GM21360 (cell line): ENCODE results near the gene SLC7A8.
"Not testable (repeated sequence)": the region's sequence is repeated elsewhere in the genome, so short reads cannot be mapped to it uniquely, and the experiment has no call there.

Source experiments
- ATAC-seq: cut with Tn5 transposase; IDR thresholded peaks from one replicate; pipeline ENCODE4 v1.9.1; 2021; ENCODE audit warnings: mild to moderate bottlenecking, moderate library complexity; ENCODE audit not compliant: unreplicated experiment

The SLC7A8 gene

DNA sequence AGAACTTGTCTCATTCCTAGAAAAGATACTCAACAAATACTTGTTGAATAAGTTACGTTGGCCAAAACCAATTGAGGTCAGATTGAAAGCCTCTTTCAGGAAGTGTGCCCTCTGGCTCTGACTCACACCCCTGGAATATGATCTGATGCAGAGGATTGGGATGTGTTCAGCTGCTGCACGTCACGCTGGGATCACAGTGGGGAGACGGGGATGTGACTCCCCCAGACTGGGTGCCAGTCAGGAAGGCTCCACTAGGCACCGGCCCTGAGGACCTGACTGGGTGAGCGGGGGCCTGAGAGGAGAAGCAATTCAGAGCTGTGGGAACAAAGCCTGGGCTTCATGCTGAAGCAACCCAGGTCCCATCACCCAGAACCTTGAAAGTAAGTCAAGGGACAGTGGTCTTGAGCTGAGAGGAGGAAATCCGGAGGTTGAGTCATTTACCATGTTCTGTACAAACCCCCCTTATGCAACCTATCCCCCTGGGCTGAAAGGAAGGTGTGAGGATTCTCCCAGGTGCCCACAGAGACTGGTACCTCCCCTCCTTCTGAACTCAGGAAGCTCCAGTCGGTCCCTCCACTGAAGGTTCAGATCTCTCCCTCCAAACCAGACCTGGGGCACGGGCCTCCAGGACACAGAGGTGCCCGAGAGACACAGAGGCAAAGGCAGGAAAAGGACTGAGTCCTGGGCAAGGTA is 68.3 kb downstream of the SLC7A8 start:
- no peak for ATAC-seq

DNA sequence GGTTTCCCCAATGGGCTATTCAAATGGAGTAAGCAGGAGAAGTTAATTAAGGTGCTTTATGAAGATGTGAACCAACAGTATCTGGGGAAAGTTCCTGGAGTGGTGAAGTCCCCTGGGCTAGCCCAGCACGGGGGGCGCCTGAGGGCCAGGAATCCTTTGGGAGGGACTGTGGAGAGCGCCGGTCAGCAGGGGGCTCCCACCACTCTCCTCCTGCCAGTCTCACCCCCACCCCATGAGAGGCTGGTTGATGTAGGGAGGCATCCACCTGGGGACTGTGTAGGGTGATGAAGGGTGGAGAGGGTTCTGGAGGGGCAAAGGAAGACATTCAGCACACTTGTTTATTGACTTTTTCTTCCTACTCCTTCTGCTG is 68.8 kb downstream of the SLC7A8 start:
- ATAC-seq, result no peak

DNA sequence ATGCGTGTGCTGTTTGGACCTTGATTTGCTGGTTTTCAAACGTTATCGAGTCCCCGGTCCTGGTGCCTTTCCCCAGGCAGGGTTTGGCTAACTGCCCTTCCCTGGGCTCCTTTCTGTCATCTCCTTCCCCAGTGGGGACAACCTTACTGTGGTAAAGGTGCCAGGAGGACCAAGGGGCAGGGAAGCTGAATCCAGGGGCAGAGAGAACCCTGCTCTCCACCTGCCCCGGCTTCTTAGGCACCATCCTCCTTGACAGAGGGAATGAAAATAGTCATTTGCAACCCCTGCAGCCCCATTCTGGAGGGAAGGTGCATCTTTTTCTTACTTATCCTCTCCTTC is 69.4 kb downstream of the SLC7A8 start:
- ATAC-seq, result no peak

DNA sequence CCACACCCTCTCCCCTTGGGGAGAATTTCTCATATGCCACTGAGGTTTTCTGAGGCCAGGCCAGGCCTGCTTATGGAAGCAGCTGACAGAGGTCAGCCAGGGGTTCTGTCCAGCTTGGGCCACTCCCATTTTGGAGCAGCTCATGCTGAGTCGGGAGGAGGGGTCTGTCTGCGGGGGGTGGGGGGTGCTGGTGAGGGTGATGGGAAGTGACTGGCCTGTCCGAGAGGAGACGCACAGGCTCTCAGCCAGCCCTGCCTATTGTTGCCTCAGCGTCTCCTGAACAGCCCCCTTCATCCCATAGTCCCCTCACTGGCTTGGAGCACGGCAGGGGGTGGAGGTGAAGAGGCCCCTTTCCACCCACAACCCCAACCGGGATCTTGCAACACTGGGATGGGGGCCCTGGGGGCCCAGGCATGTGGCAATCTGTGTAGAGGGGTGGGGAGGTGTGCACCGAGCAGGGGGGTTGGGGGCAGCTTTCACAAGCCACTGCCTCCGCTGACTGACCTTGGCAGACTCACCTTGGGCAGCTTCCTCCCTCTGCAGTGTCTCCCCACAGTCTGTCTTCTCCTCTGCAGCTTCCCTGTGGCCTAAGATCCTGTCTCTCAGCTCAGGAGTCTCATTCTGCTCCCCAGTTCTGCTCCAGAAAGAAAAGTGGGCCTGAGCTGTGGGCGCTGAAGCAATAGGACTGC is 69.9 kb downstream of the SLC7A8 start:
- no peak for ATAC-seq

DNA sequence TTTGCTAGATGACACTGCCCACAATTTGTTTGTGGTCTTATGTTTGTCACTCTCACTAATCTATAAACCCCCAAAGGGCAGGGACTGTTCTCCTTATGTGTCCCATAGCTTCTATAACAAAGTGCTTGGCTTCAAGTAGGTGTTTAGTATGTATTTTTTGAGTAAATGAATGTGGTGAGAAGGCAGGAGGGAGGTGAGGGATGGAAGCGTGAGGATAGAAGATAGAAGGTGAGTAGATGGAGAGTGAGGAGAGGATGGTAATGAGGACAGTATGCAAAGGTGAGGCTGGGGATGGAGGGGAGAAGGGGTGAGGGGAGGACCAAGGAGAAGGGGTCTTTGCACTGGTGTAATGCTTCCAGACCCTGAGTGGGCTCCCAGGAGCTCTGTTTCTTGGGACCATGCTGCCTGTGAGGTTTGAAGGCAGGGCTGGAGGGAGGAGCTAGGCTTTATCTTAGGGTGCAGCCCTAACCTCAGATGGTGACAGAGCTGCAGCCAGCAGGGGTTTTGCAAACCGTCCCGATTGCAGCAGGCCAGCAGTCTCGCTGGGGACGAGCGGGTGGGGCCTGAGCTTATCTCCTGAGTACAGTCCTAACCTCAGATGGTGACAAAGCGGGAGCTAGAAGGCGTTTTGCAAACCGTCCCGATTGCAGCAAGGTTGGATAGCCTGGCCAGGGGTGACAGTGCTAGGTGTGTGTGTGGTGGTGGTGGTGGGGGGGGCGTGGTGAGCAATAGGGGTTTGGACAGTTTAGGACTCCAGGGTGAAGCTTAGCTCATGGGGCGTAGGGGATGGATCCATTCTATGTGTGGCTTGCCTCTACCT is 70.9 kb downstream of the SLC7A8 start:
- ATAC-seq, result no peak

DNA sequence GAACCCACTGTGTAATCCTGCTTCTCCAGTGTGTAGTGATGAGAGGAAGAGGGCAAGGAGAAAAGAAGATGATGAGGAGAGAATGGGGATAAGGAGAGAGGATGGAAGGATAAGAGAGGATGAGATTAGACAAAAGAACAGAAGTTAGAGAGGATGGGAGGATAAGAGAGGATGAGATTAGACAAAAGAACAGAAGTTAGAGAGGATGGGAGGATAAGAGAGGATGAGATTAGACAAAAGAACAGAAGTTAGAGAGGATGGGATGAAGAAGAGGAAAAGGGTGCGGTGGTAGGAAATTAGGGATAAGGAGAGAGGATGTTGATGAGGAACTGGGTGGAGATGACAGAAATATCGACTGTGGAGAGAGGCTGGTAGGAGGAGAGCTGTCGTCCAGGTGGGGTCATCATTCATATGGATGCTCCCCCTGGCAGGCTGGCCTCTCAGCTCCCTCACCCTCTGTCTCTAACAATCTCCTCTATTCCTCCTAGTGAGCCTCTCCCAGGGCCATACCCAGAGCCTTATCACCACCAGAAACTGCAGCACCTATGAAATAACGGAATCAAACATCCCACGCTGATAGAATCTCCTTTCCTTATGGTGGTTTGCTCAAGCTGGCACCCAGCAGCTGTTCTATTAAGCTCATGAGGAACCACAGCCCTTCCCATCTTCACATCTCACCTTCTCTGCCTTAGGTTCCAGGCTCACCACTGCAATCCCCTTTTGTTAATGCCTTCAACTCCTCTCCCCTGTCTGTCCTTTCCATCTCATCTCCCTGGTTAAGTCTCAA is 72.7 kb downstream of the SLC7A8 start:
- ATAC-seq, result no peak

DNA sequence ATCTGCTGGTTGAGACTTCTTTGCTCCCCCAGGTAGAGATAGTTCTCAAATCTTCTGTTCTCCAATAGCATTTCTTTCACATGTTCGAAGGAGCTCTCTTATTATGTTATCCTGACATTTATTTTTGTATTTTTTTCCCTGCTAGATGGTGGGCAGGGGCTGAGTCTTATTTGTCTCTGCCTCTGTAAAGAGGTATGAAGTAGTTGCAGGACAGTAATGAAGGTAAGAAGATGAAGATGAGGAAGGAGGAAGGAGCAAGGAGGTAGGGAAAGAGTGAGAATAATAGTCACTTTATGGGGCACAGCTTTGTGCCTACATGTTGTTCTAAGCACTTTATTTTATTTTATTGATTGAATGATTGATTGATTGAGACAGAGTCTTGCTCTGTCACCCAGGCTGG is 73.7 kb downstream of the SLC7A8 start:
- ATAC-seq, result no peak

DNA sequence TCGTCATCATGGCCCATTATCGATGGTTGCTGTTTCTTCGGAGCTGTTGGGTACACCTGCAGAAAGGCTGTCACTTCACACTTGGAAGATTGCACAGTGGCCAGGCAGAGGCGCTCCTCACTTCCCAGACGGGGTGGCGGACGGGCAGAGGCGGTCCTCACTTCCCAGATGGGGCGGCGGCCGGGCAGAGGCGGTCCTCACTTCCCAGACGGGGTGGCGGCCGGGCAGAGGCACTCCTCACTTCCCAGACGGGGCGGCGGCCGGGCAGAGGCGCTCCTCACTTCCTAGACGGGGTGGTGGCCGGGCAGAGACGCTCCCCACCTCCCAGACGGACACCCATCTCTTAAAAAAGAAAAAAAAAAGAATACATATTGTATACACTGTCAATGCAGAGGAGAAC is 75.3 kb downstream of the SLC7A8 start:
- not testable (repeated sequence) for ATAC-seq

DNA sequence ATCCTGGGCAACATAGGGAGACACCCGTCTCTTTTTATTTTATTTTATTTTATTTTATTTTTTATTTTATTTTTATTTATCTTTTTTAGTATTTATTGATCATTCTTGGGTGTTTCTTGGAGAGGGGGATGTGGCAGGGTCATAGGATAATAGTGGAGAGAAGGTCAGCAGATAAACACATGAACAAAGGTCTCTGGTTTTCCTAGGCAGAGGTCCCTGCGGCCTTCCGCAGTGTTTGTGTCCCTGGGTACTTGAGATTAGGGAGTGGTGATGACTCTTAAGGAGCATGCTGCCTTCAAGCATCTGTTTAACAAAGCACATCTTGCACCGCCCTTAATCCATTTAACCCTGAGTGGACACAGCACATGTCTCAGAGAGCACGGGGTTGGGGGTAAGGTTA is 75.8 kb downstream of the SLC7A8 start:
- not testable (repeated sequence) for ATAC-seq

DNA sequence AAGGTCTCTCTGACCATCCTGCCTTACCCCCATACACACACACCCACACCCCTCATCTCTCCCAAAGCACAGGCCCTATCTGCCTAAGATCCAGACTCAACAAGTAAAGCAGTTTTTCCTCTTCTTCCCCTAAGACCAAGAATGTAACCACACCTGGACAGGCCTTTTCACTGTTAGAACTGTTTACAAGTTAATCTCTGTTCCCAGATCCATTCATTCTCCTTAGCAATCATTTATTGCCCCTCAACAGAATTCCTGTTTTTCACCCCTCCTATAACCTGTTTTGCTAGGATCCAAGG is 76.8 kb downstream of the SLC7A8 start:
- ATAC-seq, result no peak

DNA sequence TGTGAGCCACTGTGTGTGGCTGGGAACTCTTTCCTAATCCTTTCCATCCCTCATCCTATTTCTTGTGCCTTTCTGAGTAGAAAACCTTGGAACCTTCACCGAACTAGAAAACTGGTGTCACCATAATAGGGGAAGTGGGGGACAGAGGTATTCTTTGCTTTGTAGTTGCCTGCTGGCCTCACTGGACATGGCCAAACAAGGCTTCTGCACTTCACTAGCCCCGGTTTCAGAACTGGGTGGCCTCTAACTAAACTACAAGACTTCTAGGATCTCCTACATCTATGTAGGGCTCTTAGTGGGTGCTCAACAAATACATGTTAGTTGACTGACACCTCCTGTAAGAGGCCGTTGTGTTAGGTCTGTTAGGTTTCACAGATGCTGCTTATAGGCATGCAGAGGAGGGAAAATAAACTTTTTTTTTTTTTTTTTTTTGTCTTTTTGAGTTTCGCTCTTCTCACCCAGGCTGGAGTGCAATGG is 78.1 kb downstream of the SLC7A8 start:
- ATAC-seq, result no peak

DNA sequence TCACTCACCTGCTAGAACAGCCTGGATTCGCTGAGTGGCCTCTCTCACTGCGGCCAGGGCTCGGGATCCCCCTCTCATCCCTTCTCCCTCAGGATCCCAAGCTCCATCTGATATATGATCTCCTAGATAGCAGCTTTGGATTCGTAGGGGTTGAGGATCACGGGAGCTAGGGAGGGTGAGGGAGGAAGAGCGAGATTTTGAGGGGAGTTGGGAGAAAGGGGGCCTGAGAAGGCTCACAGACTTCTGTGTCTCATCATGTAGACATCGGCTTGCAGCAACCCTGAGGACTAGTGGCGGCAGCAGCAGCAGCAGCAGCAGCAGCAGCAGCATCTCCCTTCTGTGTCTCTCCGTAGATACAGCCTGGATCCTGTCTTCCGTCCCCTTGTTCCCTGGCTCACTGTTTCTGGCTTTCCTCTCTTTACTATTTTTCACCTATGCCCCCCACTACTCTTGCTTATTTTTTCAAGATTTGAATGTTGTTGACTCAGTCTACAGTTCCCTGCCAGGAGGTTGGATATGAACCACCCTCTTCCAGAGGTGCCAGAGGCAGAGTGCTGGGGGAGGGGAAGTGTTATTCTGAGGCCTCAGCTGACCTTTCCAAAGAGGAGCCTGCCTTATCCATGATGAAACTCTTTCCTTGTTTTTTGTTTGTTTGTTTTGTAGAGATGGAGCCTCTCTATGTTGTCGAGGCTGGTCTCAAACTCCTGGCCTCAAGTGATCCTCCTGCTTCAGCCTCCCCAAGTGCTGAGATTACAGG is 78.7 kb downstream of the SLC7A8 start, which contains the start of gene CIROP:
Gene CIROP (minus strand): TSS at position 399 of the 757 bp plus-strand sequence. CDS start 69 bp downstream, at position 330.
- no peak for ATAC-seq

DNA sequence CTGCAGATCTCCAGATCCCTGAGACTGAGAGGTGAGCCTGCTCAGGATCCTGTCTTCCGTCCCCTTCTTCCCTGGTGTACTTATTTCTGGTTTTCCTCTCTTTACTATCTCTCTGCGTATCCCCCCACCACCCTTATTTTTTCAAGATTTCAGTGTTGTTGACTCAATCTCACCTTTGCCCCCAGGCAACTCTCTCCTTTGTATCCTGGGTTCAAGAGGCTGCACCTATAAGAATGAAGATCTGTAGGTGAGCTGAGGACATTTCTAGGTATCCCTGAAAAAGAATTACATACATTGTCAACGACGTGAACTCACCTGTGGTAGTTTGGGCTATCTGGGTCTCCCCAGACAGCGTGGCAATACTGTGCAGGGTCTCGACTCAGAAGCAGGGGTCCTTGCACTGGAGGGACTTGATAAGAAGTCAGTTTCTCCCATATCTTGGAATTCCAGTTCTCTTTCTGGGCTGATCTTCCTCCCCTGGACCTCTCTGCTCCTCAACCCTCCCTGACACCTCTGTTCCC is 79.3 kb downstream of the SLC7A8 start:
- no peak for ATAC-seq

DNA sequence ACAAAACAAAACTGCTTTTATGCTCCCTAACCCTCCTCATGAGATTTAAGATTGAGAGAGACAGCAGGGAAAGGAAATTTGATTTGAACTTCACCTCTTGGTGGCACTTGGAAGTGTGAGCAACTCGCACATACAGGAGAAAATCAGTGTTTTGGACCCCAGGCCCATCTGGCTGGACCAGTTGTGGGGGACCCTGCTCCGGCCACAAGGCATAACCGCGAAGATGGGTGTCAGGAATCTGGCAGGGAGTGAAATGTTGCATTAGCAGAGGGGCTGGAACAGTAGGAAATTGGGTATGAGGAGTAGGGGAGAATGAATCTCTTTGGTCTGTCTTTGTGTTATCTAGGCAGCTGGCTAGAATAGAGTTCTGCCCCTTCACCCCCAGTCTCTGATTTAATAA is 79.9 kb downstream of the SLC7A8 start:
- ATAC-seq, result no peak

DNA sequence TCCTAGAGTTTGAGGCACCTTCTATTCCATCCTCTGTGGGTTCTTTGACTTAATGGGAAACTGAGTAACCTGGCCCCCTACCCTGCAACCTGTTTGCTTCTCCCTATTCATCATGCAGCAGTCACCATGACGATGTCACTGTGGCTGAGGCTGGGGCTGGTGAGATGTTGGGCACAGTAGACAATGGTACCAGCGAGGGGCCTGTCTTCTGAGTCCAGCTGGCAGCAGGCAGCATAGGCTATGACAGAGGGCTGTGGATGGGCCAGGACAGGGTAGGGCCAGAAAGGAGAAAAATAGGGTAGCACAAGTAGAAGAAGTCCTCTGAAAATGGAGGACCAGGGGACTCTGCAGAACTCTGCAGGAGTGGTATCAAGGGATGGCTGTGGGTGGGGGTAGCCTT is 80.7 kb downstream of the SLC7A8 start:
- ATAC-seq, result no peak

DNA sequence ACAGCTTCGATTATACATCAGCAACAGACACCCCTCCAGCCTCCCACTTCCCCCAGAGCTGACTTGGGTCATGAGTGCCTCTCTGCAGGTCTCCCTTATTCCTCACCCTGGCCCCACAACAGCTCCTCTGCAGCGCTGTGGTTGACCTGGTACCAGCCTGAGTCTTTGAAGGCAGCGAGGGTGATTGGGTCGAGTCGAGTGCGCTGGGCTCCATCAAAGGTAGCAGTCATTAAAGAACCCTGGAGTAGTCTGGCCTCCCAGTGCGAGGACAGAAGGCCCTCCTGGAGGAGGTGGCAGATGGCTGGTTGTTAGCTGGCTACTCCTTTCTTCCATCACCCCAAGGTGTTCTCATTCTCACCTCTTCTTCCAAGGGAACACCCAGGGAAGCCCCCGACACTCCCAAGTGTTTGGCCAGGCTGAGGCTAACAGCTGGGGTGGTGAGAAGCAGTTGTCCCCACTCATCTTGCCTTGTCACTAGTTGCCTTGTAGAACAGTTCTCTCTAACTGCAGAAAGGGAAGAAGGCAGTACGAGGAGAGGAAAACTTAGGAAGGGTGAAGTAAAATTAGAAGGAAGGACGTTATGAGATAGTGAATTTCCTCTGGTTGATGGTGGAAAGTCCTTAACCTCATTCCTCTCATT is 81.4 kb downstream of the SLC7A8 start:
- no peak for ATAC-seq

DNA sequence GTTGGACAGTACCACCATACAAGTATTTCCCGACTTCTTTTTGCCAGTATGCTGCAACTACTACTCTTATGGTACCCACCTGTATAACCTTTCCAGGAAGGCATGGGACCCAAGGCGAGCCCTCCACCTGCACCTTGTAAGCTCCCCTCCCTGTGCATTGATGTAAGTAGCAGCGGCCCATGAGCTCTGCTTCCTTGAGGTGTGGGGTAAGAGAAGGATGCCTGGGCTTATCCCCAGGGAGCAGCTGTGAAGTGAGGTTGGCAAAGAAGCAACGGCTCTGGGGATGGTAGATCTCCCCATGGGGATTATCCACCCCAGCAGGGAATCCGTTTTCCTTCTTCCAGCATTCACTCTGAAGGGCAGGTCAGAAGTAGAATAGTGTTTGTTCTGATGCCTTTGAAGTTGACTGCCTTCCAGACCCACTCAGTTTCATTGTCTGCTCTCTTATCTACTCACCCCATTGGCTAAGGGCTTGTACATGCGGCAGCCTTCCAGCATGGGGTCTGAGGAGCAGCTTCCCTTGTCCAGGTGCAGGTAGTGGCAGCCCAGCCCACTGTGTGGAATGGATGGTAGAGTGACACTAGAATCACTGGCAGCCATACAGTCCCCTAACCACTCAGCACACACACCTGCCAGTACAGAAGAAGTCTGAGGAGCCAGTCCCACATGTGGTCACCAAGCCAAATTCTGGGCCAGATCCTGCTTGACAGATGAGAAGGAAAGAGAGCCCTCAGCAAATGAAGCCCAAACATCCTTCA is 82.1 kb downstream of the SLC7A8 start:
- ATAC-seq, result no peak

DNA sequence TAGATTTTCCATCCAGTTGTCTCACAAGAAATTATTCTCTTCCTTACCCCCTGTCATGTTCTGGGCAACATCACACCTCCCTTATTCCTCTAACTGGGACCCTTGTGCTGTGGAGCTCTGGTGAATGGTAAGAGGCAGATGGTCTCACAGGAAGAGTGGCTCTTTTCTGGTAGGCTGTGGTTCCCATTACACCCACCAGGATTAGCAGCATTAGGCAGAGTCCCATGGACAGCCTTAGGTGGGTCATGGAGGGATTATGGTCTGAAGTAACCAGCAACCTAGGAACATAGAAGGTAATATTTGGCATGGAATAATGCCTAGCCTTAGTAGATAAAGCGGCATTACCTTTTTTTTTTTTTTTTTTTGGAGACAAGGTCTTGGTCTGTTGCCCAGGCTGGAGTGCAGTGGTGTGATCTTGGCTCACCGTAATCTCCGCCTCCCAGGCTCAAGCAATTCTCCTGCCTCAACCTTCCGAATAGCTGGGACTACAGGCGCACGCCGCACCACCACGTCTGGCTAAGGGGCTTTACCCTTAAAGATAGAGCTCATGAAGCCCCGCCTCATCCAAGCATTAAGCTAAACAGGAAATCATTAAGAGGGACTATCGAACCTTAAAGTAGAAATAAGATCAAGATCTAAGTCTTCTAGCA is 84.1 kb downstream of the SLC7A8 start:
- no peak for ATAC-seq

DNA sequence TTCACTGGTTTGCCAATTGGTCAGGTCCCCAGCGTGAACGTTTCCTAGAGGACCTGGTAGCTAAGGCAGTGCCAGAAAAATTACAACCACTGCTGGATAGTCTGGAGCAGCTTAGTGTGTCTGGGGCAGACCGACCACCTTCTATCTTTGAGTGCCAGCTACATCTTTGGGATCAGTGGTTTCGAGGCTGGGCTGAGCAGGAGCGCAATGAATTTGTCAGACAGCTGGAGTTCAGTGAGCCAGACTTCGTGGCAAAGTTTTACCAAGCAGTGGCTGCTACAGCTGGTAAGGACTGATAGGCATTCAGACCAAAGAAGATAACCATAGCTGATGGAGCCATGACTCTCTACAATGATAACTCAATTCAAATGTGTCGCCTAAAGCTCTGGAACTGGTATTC is 85.7 kb downstream of the SLC7A8 start:
- ATAC-seq, result no peak
